HEK293 (cell line): ENCODE results near the gene DIO3.

Source experiments
- CTCF ChIA-PET: fragments of 350-600 bp; formaldehyde crosslinking; extraction: SDS; loops from one replicate; lab custom pipeline; 2021; ENCODE audit warnings: antibody characterized with exemption; lab: Yijun Ruan, JAX
- POLR2A ChIA-PET: fragments of 300-600 bp; formaldehyde crosslinking; extraction: SDS; loops from one replicate; lab custom pipeline; 2020; ENCODE audit warnings: antibody characterized with exemption, inconsistent platforms; lab: Yijun Ruan, JAX
- H3K27ac ChIP-seq: fragments of 200-500 bp; sonication (Bioruptor generic); 2 replicates; pipeline ENCODE4 v1.5.1; 2014; ENCODE audit warnings: low read depth, low read length, control low read depth, inconsistent platforms; ENCODE audit errors: extremely low read depth
- H3K36me3 ChIP-seq, 2 experiments: fragments of 200-500 bp in 1 of 2; sonication (Bioruptor generic) in 1 of 2; 1 replicate in 1 of 2; 2 replicates in 1 of 2; pipeline ENCODE4 v1.5.1; 2014 to 2017; ENCODE audit warnings: inconsistent platforms in 2 of 2, low read length in 2 of 2; ENCODE audit not compliant: control insufficient read depth in 2 of 2, insufficient read depth in 1 of 2
- H3K4me1 ChIP-seq: fragments of 200-500 bp; sonication (Bioruptor generic); 2 replicates; pipeline ENCODE4 v1.5.1; 2014; ENCODE audit warnings: mild to moderate bottlenecking, low read length, inconsistent platforms; ENCODE audit not compliant: control insufficient read depth, insufficient read depth
- H3K4me3 ChIP-seq: 2 replicates; pipeline ENCODE4 v1.5.1; 2011; ENCODE audit warnings: low read depth, mild to moderate bottlenecking, control low read depth, low read length, moderate library complexity
- H3K9me3 ChIP-seq: fragments of 200-500 bp; sonication (Bioruptor generic); 2 replicates; pipeline ENCODE4 v1.5.1; 2014; ENCODE audit warnings: low read depth, low read length, inconsistent platforms; ENCODE audit not compliant: control insufficient read depth, insufficient read depth
- BCL11A ChIP-seq: fragments of 450-650 bp; formaldehyde crosslinking; IDR thresholded peaks from 2 replicates; pipeline ENCODE4 v1.5.1; 2016; ENCODE audit warnings: low read depth, missing biosample characterization, missing genetic modification characterization
- GLIS2 ChIP-seq: fragments of 450-650 bp; formaldehyde crosslinking; IDR thresholded peaks from 2 replicates; pipeline ENCODE4 v1.5.1; 2016; ENCODE audit warnings: missing biosample characterization, missing genetic modification characterization
- MZF1 ChIP-seq: fragments of 450-650 bp; formaldehyde crosslinking; IDR thresholded peaks from 2 replicates; pipeline ENCODE4 v1.5.1; 2017; ENCODE audit warnings: missing biosample characterization, missing genetic modification characterization, borderline replicate concordance
- RBAK ChIP-seq: fragments of 450-650 bp; formaldehyde crosslinking; IDR thresholded peaks from 2 replicates; pipeline ENCODE4 v1.5.1; 2016; ENCODE audit warnings: missing biosample characterization, missing genetic modification characterization
- ZBTB1 ChIP-seq: fragments of 450-650 bp; formaldehyde crosslinking; IDR thresholded peaks from 2 replicates; pipeline ENCODE4 v1.5.1; 2016; ENCODE audit warnings: missing biosample characterization, missing genetic modification characterization
- ZBTB20 ChIP-seq: fragments of 450-650 bp; formaldehyde crosslinking; IDR thresholded peaks from 2 replicates; pipeline ENCODE4 v1.5.1; 2016; ENCODE audit warnings: missing biosample characterization, missing genetic modification characterization
- ZNF121 ChIP-seq: fragments of 450-650 bp; formaldehyde crosslinking; IDR thresholded peaks from 2 replicates; pipeline ENCODE4 v1.5.1; 2016; ENCODE audit warnings: missing biosample characterization, missing genetic modification characterization
- ZNF132 ChIP-seq: fragments of 450-650 bp; formaldehyde crosslinking; IDR thresholded peaks from 2 replicates; pipeline ENCODE4 v1.5.1; 2017; ENCODE audit warnings: missing biosample characterization, missing genetic modification characterization, borderline replicate concordance
- ZNF140 ChIP-seq: fragments of 450-650 bp; formaldehyde crosslinking; IDR thresholded peaks from 2 replicates; pipeline ENCODE4 v1.5.1; 2016; ENCODE audit warnings: missing biosample characterization, missing genetic modification characterization
- ZNF175 ChIP-seq: fragments of 450-650 bp; formaldehyde crosslinking; IDR thresholded peaks from 2 replicates; pipeline ENCODE4 v1.5.1; 2016; ENCODE audit warnings: missing biosample characterization, missing genetic modification characterization
- ZNF24 ChIP-seq: fragments of 450-650 bp; formaldehyde crosslinking; IDR thresholded peaks from 2 replicates; pipeline ENCODE4 v1.5.1; 2016; ENCODE audit warnings: missing biosample characterization, missing genetic modification characterization
- ZNF274 ChIP-seq, 2 experiments: fragments of 200-500 bp in 1 of 2; fragments of 450-650 bp in 1 of 2; sonication (Bioruptor generic) in 1 of 2; formaldehyde crosslinking in 1 of 2; IDR thresholded peaks; 2 replicates each; pipeline versions ENCODE4 v1.5.1 to v1.6.1; 2014 to 2016; ENCODE audit warnings: borderline replicate concordance in 1 of 2, inconsistent platforms in 1 of 2, low read length in 1 of 2, missing biosample characterization in 1 of 2, missing genetic modification characterization in 1 of 2
- ZNF280D ChIP-seq: fragments of 450-650 bp; formaldehyde crosslinking; IDR thresholded peaks from 2 replicates; pipeline ENCODE4 v1.5.1; 2016; ENCODE audit warnings: missing biosample characterization, missing genetic modification characterization
- ZNF37A ChIP-seq: fragments of 450-650 bp; IDR thresholded peaks from 2 replicates; pipeline ENCODE4 v1.5.1; 2018; ENCODE audit warnings: missing biosample characterization, missing genetic modification characterization
- ZNF501 ChIP-seq: fragments of 450-650 bp; formaldehyde crosslinking; IDR thresholded peaks from 2 replicates; pipeline ENCODE4 v1.5.1; 2016; ENCODE audit warnings: missing biosample characterization, missing genetic modification characterization
- ZNF639 ChIP-seq: fragments of 450-650 bp; formaldehyde crosslinking; IDR thresholded peaks from 2 replicates; pipeline ENCODE4 v1.5.1; 2016; ENCODE audit warnings: missing biosample characterization, missing genetic modification characterization
- ZNF830 ChIP-seq: fragments of 450-650 bp; IDR thresholded peaks from 2 replicates; pipeline ENCODE4 v1.5.0; 2018; ENCODE audit warnings: missing biosample characterization, missing genetic modification characterization, low read depth, mild to moderate bottlenecking, moderate library complexity
- TF ChIP-seq, protein P1 (sequence below): fragments of 450-650 bp; formaldehyde crosslinking; IDR thresholded peaks from 2 replicates; pipeline ENCODE4 v1.5.1; 2017; ENCODE audit warnings: missing biosample characterization, missing genetic modification characterization
- TF ChIP-seq, protein P2 (sequence below): fragments of 450-650 bp; formaldehyde crosslinking; conservative IDR thresholded peaks from 2 replicates; pipeline ENCODE4 v1.5.1; 2016; ENCODE audit warnings: low read depth, missing biosample characterization, missing genetic modification characterization
- TF ChIP-seq, protein P3 (sequence below): fragments of 450-650 bp; formaldehyde crosslinking; IDR thresholded peaks from 2 replicates; pipeline ENCODE4 v1.5.1; 2016; ENCODE audit warnings: missing biosample characterization, missing genetic modification characterization

The DIO3 gene

GRCh38 chr14:101594511-101595148 lies 33.3 kb downstream of the DIO3 start (continued):
- TF ChIP-seq, protein P1, sequence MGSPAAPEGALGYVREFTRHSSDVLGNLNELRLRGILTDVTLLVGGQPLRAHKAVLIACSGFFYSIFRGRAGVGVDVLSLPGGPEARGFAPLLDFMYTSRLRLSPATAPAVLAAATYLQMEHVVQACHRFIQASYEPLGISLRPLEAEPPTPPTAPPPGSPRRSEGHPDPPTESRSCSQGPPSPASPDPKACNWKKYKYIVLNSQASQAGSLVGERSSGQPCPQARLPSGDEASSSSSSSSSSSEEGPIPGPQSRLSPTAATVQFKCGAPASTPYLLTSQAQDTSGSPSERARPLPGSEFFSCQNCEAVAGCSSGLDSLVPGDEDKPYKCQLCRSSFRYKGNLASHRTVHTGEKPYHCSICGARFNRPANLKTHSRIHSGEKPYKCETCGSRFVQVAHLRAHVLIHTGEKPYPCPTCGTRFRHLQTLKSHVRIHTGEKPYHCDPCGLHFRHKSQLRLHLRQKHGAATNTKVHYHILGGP (tag by site-specific recombination): no peak
- no peak for TF ChIP-seq ZBTB20 (tag by site-specific recombination)
- no peak for TF ChIP-seq ZNF280D (tag by site-specific recombination)
- TF ChIP-seq, protein P2, sequence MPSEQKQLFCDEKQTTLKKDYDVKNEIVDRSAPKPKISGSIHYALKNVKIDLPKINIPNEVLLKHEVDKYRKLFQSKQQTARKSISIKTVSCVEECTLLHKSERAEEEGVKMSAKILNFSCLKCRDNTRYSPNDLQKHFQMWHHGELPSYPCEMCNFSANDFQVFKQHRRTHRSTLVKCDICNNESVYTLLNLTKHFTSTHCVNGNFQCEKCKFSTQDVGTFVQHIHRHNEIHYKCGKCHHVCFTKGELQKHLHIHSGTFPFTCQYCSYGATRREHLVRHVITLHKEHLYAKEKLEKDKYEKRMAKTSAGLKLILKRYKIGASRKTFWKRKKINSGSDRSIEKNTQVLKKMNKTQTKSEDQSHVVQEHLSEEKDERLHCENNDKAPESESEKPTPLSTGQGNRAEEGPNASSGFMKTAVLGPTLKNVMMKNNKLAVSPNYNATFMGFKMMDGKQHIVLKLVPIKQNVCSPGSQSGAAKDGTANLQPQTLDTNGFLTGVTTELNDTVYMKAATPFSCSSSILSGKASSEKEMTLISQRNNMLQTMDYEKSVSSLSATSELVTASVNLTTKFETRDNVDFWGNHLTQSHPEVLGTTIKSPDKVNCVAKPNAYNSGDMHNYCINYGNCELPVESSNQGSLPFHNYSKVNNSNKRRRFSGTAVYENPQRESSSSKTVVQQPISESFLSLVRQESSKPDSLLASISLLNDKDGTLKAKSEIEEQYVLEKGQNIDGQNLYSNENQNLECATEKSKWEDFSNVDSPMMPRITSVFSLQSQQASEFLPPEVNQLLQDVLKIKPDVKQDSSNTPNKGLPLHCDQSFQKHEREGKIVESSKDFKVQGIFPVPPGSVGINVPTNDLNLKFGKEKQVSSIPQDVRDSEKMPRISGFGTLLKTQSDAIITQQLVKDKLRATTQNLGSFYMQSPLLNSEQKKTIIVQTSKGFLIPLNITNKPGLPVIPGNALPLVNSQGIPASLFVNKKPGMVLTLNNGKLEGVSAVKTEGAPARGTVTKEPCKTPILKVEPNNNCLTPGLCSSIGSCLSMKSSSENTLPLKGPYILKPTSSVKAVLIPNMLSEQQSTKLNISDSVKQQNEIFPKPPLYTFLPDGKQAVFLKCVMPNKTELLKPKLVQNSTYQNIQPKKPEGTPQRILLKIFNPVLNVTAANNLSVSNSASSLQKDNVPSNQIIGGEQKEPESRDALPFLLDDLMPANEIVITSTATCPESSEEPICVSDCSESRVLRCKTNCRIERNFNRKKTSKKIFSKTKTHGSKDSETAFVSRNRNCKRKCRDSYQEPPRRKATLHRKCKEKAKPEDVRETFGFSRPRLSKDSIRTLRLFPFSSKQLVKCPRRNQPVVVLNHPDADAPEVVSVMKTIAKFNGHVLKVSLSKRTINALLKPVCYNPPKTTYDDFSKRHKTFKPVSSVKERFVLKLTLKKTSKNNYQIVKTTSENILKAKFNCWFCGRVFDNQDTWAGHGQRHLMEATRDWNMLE: no peak
- no peak for TF ChIP-seq RBAK (tag by site-specific recombination)
- no peak for TF ChIP-seq ZBTB1 (tag by site-specific recombination)
- TF ChIP-seq GLIS2 (tag by site-specific recombination): no peak
- no peak for TF ChIP-seq ZNF639 (tag by site-specific recombination)

GRCh38 chr14:101595349-101595748 lies 34.1 kb downstream of the DIO3 start:
- Histone ChIP-seq H3K4me3 (no peak overlapping the region), H3K36me3 (no peaks in the 10 kb centered on the region), H3K4me1 (no peaks in the 10 kb centered on the region), H3K27ac (no peak overlapping the region), H3K9me3 (no peaks in the 10 kb centered on the region)
- CTCF ChIA-PET: no interaction called here
- TF ChIP-seq ZNF830 (no peak), BCL11A (no peak), ZNF501 (tag by site-specific recombination) (no peak), ZNF140 (tag by site-specific recombination) (no peak), ZNF175 (tag by site-specific recombination) (no peak), ZNF24 (tag by site-specific recombination) (no peak), ZNF37A (tag by site-specific recombination) (no peak), ZNF121 (tag by site-specific recombination) (no peak), MZF1 (tag by site-specific recombination) (no peak), ZNF274 (IDR thresholded peaks at IDR 0.05; ENCODE audit: low read length) (no peak), ZNF274 (tag by site-specific recombination; IDR thresholded peaks at IDR 0.05; ENCODE audit: borderline replicate concordance) (no peak), ZNF132 (tag by site-specific recombination) (no peak)
- TF ChIP-seq, protein P3, sequence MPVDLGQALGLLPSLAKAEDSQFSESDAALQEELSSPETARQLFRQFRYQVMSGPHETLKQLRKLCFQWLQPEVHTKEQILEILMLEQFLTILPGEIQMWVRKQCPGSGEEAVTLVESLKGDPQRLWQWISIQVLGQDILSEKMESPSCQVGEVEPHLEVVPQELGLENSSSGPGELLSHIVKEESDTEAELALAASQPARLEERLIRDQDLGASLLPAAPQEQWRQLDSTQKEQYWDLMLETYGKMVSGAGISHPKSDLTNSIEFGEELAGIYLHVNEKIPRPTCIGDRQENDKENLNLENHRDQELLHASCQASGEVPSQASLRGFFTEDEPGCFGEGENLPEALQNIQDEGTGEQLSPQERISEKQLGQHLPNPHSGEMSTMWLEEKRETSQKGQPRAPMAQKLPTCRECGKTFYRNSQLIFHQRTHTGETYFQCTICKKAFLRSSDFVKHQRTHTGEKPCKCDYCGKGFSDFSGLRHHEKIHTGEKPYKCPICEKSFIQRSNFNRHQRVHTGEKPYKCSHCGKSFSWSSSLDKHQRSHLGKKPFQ (tag by site-specific recombination): no peak
- POLR2A ChIA-PET: no interaction called here
